GM15510 (cell line): ENCODE data around the gene CBFA2T3.

ENCODE experiments used
- POLR2A ChIP-seq: IDR thresholded peaks from 3 replicates; pipeline ENCODE4 v1.6.1; 2011; ENCODE audit warnings: borderline replicate concordance; ENCODE audit not compliant: insufficient read length; ENCODE audit errors: extremely low read depth

CBFA2T3 gene

GRCh38 chr16:88976366-88977017 lies 515 bp downstream of the CBFA2T3 start:
- no peak for TF ChIP-seq POLR2A

GRCh38 chr16:88975511-88976061 lies 1.4 kb downstream of the CBFA2T3 start:
- no peak for TF ChIP-seq POLR2A

- TF ChIP-seq POLR2A, result no peak
Observed at GRCh38 chr16:88974916-88975215, 2.1 kb downstream of the CBFA2T3 start.

- no peak for TF ChIP-seq POLR2A
Observed at GRCh38 chr16:88974080-88974915, 2.7 kb downstream of the CBFA2T3 start.

GRCh38 chr16:88973415-88974050 lies 3.5 kb downstream of the CBFA2T3 start:
- no peak for TF ChIP-seq POLR2A

GRCh38 chr16:88973007-88973410 lies 4.0 kb downstream of the CBFA2T3 start:
- TF ChIP-seq POLR2A, result no peak

- no peak for TF ChIP-seq POLR2A
Observed at GRCh38 chr16:88972349-88972748, 4.7 kb downstream of the CBFA2T3 start.

- TF ChIP-seq POLR2A, result peak; percentile 30
Observed at GRCh38 chr16:88971371-88972097, 5.5 kb downstream of the CBFA2T3 start.

- no peak for TF ChIP-seq POLR2A
Observed at GRCh38 chr16:88970539-88971065, 6.4 kb downstream of the CBFA2T3 start.

- TF ChIP-seq POLR2A, result no peak
Observed at GRCh38 chr16:88970050-88970449, 7.0 kb downstream of the CBFA2T3 start.

GRCh38 chr16:88969361-88969831 lies 7.6 kb downstream of the CBFA2T3 start:
- TF ChIP-seq POLR2A, result no peak

GRCh38 chr16:88968589-88969280 lies 8.3 kb downstream of the CBFA2T3 start:
- TF ChIP-seq POLR2A, result no peak

GRCh38 chr16:88967830-88968588 lies 9.0 kb downstream of the CBFA2T3 start:
- peak; percentile 28 for TF ChIP-seq POLR2A

- TF ChIP-seq POLR2A, result no peak
Observed at GRCh38 chr16:88966986-88967829, 9.8 kb downstream of the CBFA2T3 start.
